Memory B cell (primary cell): ENCODE results near the gene LTA.
"Not testable (repeated sequence)": the region's sequence is repeated elsewhere in the genome, so short reads cannot be mapped to it uniquely, and the experiment has no call there.

Source experiments
- ATAC-seq: fragments of 150-1000 bp; cut with Tn5 transposase; 2 replicates; pipeline ENCODE4 v1.10.0; 2021; ENCODE audit warnings: low read depth, mild to moderate bottlenecking, moderate library complexity
- DNase-seq, 2 donors: peaks; one replicate each; pipeline ENCODE4 v3.0.0; 2022; ENCODE audit warnings: low spot score in 2 of 2
- H3K27ac Mint-ChIP-seq: one replicate; pipeline ENCODE4 v1.8.0; 2022; ENCODE audit warnings: mild to moderate bottlenecking, moderate library complexity, mixed read lengths
- H3K27me3 Mint-ChIP-seq: one replicate; pipeline ENCODE4 v1.8.0; 2022; ENCODE audit warnings: mixed read lengths
- H3K36me3 Mint-ChIP-seq: one replicate; pipeline ENCODE4 v1.8.0; 2022; ENCODE audit warnings: mild to moderate bottlenecking, mixed read lengths
- H3K4me1 Mint-ChIP-seq: one replicate; pipeline ENCODE4 v1.8.0; 2022; ENCODE audit warnings: mixed read lengths
- H3K4me3 Mint-ChIP-seq: one replicate; pipeline ENCODE4 v1.8.0; 2022; ENCODE audit warnings: mild to moderate bottlenecking, moderate library complexity, mixed read lengths
- H3K9me3 Mint-ChIP-seq: one replicate; pipeline ENCODE4 v1.8.0; 2022; ENCODE audit warnings: mixed read lengths

The LTA gene

GRCh38 chr6:31581434-31582229 lies 9.5 kb downstream of the LTA start:
- Mint-ChIP-seq H3K27ac (peak overlapping the region; percentile 94), H3K9me3 (no peaks in the 10 kb centered on the region), H3K36me3 (peaks cover 18% of the 10 kb centered on the region), H3K4me3 (peak overlapping the region; percentile 97), H3K4me1 (peaks cover 37% of the 10 kb centered on the region), H3K27me3 (no peaks in the 10 kb centered on the region)
- ATAC-seq (no peak), DNase-seq (peak in 1 of 2 donors; percentile 27)

- H3K9me3 Mint-ChIP-seq = no peaks in the 10 kb centered on the region
- ATAC-seq (peak; percentile 62), DNase-seq (peak; percentile 50 to 53)
- peak within 1 kb of the TSS; percentile 97 for H3K4me3 Mint-ChIP-seq
- no peaks in the 10 kb centered on the region for H3K27me3 Mint-ChIP-seq
- peaks cover 16% of the 10 kb centered on the region for H3K36me3 Mint-ChIP-seq
- peak within 1 kb of the TSS; percentile 94 for H3K27ac Mint-ChIP-seq
- peaks cover 41% of the 10 kb centered on the region for H3K4me1 Mint-ChIP-seq
These were observed 10.1 kb downstream of the LTA start, which contains the start of gene LTB for GRCh38 chr6:31582230-31582643. LTB (minus strand) TSS chr6:31582424; CDS start chr6:31582417, 7 bp downstream.

- Mint-ChIP-seq H3K27ac (peak overlapping the region; percentile 86), H3K27me3 (no peaks in the 10 kb centered on the region), H3K4me3 (peak overlapping the region; percentile 73), H3K9me3 (no peaks in the 10 kb centered on the region), H3K4me1 (peaks cover 41% of the 10 kb centered on the region), H3K36me3 (peaks cover 22% of the 10 kb centered on the region)
- no peak for DNase-seq
- no peak for ATAC-seq
These were observed 13.4 kb downstream of the LTA start for GRCh38 chr6:31585491-31585890.

- H3K9me3 Mint-ChIP-seq = no peaks in the 10 kb centered on the region
- H3K27ac Mint-ChIP-seq = peak within 1 kb of the TSS; percentile 86
- peak within 1 kb of the TSS; percentile 73 for H3K4me3 Mint-ChIP-seq
- peaks cover 43% of the 10 kb centered on the region for H3K4me1 Mint-ChIP-seq
- no peak for DNase-seq
- H3K36me3 Mint-ChIP-seq = peaks cover 18% of the 10 kb centered on the region
- H3K27me3 Mint-ChIP-seq = no peaks in the 10 kb centered on the region
- peak; percentile 1 for ATAC-seq
These were observed 13.9 kb downstream of the LTA start, which contains the start of gene LST1 for GRCh38 chr6:31586008-31586407. LST1 (plus strand) TSS chr6:31586277; CDS start chr6:31587300, 1,023 bp downstream.

- peak overlapping the region; percentile 86 for H3K27ac Mint-ChIP-seq
- H3K4me1 Mint-ChIP-seq = peaks cover 43% of the 10 kb centered on the region
- H3K4me3 Mint-ChIP-seq = peak overlapping the region; percentile 73
- ATAC-seq (peak; percentile 78), DNase-seq (peak; percentile 44 to 51)
- H3K36me3 Mint-ChIP-seq = peaks cover 12% of the 10 kb centered on the region
- H3K27me3 Mint-ChIP-seq = no peaks in the 10 kb centered on the region
- H3K9me3 Mint-ChIP-seq = no peaks in the 10 kb centered on the region
These were observed 14.7 kb downstream of the LTA start for GRCh38 chr6:31586599-31587281.

- Mint-ChIP-seq H3K4me1 (peaks cover 45% of the 10 kb centered on the region), H3K27me3 (no peaks in the 10 kb centered on the region), H3K36me3 (peaks cover 10% of the 10 kb centered on the region), H3K4me3 (peak overlapping the region; percentile 76), H3K9me3 (no peaks in the 10 kb centered on the region), H3K27ac (peak overlapping the region; percentile 86)
- ATAC-seq = no peak
- no peak for DNase-seq
These were observed 16.0 kb downstream of the LTA start for GRCh38 chr6:31587791-31588777.

- Mint-ChIP-seq H3K4me1 (peaks cover 49% of the 10 kb centered on the region), H3K36me3 (peaks cover 10% of the 10 kb centered on the region), H3K27me3 (no peaks in the 10 kb centered on the region), H3K27ac (peak overlapping the region; percentile 86), H3K4me3 (no peak overlapping the region), H3K9me3 (no peaks in the 10 kb centered on the region)
- DNase-seq (no peak), ATAC-seq (no peak)
These were observed 17.0 kb downstream of the LTA start for GRCh38 chr6:31588871-31589650.

- H3K27me3 Mint-ChIP-seq, ATAC-seq, H3K27ac Mint-ChIP-seq, DNase-seq, H3K9me3 Mint-ChIP-seq, H3K4me3 Mint-ChIP-seq, H3K36me3 Mint-ChIP-seq: not testable (repeated sequence)
- peaks cover 44% of the 10 kb centered on the region for H3K4me1 Mint-ChIP-seq
These were observed 18.6 kb downstream of the LTA start for GRCh38 chr6:31590691-31591090.

GRCh38 chr6:31592396-31592771 lies 20.3 kb downstream of the LTA start:
- H3K36me3 Mint-ChIP-seq = peaks cover 10% of the 10 kb centered on the region
- H3K4me1 Mint-ChIP-seq = peaks cover 38% of the 10 kb centered on the region
- no peaks in the 10 kb centered on the region for H3K27me3 Mint-ChIP-seq
- no peak for DNase-seq
- H3K9me3 Mint-ChIP-seq = no peaks in the 10 kb centered on the region
- H3K27ac Mint-ChIP-seq = peak overlapping the region; percentile 90
- peak; percentile 3 for ATAC-seq
- peak overlapping the region; percentile 84 for H3K4me3 Mint-ChIP-seq

GRCh38 chr6:31597006-31597405 lies 24.9 kb downstream of the LTA start:
- Mint-ChIP-seq H3K27me3 (no peaks in the 10 kb centered on the region), H3K4me3 (peak overlapping the region; percentile 56), H3K9me3 (no peaks in the 10 kb centered on the region), H3K27ac (peak overlapping the region; percentile 43), H3K4me1 (peaks cover 31% of the 10 kb centered on the region), H3K36me3 (no peaks in the 10 kb centered on the region)
- DNase-seq = peak in 1 of 2 donors; percentile 71
- peak; percentile 75 for ATAC-seq

GRCh38 chr6:31607317-31607716 lies 35.2 kb downstream of the LTA start:
- no peaks in the 10 kb centered on the region for H3K36me3 Mint-ChIP-seq
- no peak overlapping the region for H3K4me3 Mint-ChIP-seq
- ATAC-seq = no peak
- DNase-seq = no peak
- no peaks in the 10 kb centered on the region for H3K27me3 Mint-ChIP-seq
- H3K4me1 Mint-ChIP-seq = no peaks in the 10 kb centered on the region
- H3K9me3 Mint-ChIP-seq = no peaks in the 10 kb centered on the region
- H3K27ac Mint-ChIP-seq = no peak overlapping the region

GRCh38 chr6:31609519-31610406 lies 37.7 kb downstream of the LTA start:
- no peaks in the 10 kb centered on the region for H3K27me3 Mint-ChIP-seq
- H3K9me3 Mint-ChIP-seq = no peaks in the 10 kb centered on the region
- DNase-seq (no peak), ATAC-seq (no peak)
- H3K4me1 Mint-ChIP-seq = peaks cover 6% of the 10 kb centered on the region
- H3K36me3 Mint-ChIP-seq = no peaks in the 10 kb centered on the region
- no peak overlapping the region for H3K27ac Mint-ChIP-seq
- H3K4me3 Mint-ChIP-seq = no peak overlapping the region
